ENCODE measurements around the gene ANKS4B.

The ANKS4B gene

DNA sequence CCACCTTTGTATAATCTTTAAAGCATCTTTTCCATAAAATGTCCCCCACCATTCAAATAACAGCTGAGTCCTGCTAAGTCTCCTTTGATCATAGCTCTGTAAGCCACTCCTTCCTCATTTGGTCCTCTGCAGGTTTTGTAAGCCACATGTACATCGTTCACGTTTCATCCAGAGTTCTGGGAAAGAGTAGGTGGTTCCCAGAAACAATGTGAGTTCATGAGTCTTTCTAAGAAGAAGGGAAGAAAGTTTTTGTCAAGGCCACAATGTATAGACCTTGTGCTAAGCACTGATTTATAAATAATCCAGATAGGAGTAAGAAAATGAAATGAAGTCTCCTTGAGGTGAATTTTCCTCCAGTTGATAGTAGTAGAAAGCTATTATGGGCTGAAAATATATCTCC is 8.7 kb upstream of the ANKS4B start:
- TF ChIP-seq, protein P1, sequence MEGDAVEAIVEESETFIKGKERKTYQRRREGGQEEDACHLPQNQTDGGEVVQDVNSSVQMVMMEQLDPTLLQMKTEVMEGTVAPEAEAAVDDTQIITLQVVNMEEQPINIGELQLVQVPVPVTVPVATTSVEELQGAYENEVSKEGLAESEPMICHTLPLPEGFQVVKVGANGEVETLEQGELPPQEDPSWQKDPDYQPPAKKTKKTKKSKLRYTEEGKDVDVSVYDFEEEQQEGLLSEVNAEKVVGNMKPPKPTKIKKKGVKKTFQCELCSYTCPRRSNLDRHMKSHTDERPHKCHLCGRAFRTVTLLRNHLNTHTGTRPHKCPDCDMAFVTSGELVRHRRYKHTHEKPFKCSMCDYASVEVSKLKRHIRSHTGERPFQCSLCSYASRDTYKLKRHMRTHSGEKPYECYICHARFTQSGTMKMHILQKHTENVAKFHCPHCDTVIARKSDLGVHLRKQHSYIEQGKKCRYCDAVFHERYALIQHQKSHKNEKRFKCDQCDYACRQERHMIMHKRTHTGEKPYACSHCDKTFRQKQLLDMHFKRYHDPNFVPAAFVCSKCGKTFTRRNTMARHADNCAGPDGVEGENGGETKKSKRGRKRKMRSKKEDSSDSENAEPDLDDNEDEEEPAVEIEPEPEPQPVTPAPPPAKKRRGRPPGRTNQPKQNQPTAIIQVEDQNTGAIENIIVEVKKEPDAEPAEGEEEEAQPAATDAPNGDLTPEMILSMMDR (IDR thresholded peaks at IDR 0.05; ENCODE audit: low read depth, low read length) = no peak
- no peak for DNase-seq (ENCODE audit: low read depth, low spot score)
- H3K4me3 ChIP-seq (ENCODE audit: low read depth, low read length) = no peak overlapping the region
- in situ Hi-C loops (cut with HindIII; ENCODE audit: low sequenced_read_pairs) = no loop called here

DNA sequence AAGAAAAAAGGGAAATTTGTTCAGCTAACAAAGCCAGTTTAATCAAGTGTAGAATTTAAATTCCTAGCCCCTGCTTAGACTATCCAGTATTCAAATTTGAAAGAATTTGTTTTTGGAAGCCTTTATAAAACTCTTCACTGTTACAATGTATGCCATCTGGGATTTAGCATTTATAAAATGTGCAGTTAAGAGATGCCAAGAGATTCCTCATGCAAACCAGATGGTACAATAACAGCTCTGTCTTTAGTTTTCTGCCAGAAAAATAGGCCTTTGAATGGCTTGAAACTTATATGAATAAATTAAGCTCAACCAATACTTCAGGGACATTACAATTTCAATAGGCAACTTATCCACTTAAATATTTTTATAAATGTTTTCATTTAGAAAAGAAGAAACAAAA is 6.8 kb upstream of the ANKS4B start:
- no peak for DNase-seq (ENCODE audit: low read depth, low spot score)
- in situ Hi-C loops (cut with HindIII; ENCODE audit: low sequenced_read_pairs) = no loop called here
- TF ChIP-seq, protein P1 (IDR thresholded peaks at IDR 0.05; ENCODE audit: low read depth, low read length) = no peak
- H3K4me3 ChIP-seq (ENCODE audit: low read depth, low read length) = no peak overlapping the region

DNA sequence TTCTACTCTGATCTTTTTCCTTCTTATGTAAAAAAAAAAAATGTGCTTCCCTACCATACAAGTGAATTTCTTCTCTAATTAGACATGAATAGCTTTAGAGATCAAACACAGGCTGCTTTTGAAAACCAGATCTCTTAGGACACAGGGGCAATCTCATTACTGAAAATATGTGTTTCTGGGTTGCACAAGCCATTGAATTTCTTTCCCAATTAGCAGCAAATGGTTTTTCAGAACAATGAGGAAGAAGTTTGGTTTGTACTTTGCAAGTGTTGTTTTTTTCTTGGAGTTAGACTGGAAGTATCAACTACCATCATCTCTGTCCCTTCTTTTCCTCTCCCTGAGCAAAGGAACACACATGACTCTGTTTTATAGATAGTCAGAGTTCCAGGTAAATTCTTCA is 5.6 kb upstream of the ANKS4B start:
- H3K4me3 ChIP-seq (ENCODE audit: low read depth, low read length) = no peak overlapping the region
- no peak for DNase-seq (ENCODE audit: low read depth, low spot score)
- TF ChIP-seq, protein P1 (IDR thresholded peaks at IDR 0.05; ENCODE audit: low read depth, low read length) = no peak
- in situ Hi-C loops (cut with HindIII; ENCODE audit: low sequenced_read_pairs) = no loop called here

DNA sequence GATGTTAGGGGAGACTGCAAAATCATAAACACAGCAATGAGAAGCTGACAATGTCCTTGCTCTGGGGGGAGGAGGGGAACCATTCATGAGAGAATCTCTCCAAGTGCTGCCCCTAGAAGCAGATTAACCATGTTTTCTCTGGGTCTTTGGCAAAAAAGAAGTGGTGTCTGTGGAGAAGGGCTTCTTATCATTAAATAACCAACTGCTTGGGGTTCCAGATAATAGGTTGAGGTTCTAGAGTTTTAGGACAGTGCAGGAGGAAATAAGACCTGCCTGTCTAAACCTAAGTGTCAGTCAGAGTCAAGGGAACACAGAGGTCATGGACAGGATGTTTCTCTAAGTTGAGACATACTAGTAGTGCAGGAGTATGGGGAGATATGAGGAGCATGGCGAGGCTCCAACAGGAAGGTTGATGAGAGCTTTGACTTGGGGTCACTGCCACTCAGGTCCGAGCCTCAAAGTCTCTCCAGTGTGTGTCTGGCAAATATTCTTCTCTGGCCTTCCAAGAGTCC is 5.1 kb upstream of the ANKS4B start:
- no peak for DNase-seq (ENCODE audit: low read depth, low spot score)
- no peak overlapping the region for H3K4me3 ChIP-seq (ENCODE audit: low read depth, low read length)
- TF ChIP-seq, protein P1 (IDR thresholded peaks at IDR 0.05; ENCODE audit: low read depth, low read length) = no peak
- in situ Hi-C loops (cut with HindIII; ENCODE audit: low sequenced_read_pairs) = no loop called here

DNA sequence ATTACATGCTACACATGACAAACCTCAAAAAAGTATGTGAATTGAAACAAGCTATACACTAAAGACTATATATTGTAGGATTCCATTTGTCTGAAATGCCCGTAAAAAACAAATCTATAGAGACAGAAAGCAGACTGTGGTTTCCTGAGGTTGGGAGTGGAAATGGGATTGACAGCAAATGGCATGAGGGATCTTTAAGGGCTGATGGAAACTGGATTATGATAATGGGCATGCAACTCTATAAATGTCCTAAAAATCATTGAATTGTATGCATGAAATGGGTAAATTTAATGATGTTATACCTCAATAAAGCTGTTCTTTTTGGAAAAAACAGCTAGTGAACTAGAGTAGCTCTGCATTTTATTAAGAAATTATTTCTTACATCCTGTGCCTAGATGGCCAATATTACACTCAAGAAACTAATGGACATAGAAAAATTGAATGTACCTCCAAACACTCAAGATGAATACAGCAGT is 416 bp upstream of the ANKS4B start:
- TF ChIP-seq, protein P1 (IDR thresholded peaks at IDR 0.05; ENCODE audit: low read depth, low read length) = no peak

DNA sequence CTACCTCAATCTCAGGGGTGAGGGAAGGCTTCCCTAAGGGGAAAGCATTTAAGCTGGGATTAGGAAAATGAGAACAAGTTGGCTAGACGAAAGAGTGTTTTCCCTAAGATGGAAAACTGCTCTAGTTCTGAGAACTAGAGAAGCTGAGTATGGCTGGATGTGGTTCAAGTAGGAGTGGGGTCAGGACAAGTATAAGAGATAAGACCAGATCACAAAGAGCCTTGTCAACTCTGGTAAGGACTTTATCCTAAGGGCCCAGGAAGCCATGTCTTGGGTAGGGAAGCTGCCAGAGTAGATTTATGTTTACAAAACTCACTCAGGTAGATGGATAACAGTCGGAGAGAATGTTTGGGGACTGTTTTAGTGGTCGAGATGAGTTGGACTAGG is 1.7 kb downstream of the ANKS4B start:
- no peak for DNase-seq (ENCODE audit: low read depth, low spot score)
- no peak overlapping the region for H3K4me3 ChIP-seq (ENCODE audit: low read depth, low read length)
- TF ChIP-seq, protein P1 (IDR thresholded peaks at IDR 0.05; ENCODE audit: low read depth, low read length) = no peak
- in situ Hi-C loops (cut with HindIII; ENCODE audit: low sequenced_read_pairs) = no loop called here

More for the DNA sequence above, 416 bp upstream of the ANKS4B start:
- DNase-seq (ENCODE audit: low read depth, low spot score) = no peak
- no peak overlapping the region for H3K4me3 ChIP-seq (ENCODE audit: low read depth, low read length)
- in situ Hi-C loops (cut with HindIII; ENCODE audit: low sequenced_read_pairs) = no loop called here

DNA sequence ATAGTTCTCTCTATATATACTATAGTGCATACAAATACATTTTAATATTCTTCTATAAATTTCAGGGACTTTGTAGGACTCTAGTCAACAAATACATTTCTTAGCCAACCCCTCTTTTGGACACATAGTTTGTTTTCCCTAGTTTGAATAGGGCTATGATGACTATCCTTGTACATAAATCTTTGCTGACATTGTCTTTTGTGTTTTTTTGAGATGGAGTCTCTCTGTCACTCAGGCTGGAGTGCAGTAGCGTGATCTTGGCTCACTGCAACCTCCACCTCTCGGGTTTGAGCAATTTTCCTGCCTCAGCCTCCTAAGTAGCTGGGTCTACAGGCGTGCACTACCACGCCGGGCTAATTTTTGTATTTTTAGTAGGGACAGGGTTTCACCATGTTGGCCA is 3.3 kb downstream of the ANKS4B start:
- in situ Hi-C loops (cut with HindIII; ENCODE audit: low sequenced_read_pairs) = no loop called here
- TF ChIP-seq, protein P1 (IDR thresholded peaks at IDR 0.05; ENCODE audit: low read depth, low read length) = no peak
- no peak for DNase-seq (ENCODE audit: low read depth, low spot score)
- no peak overlapping the region for H3K4me3 ChIP-seq (ENCODE audit: low read depth, low read length)
